HL-60 (cell line): ENCODE measurements around the gene MYO1B.

Experiments
- POLR2AphosphoS5 ChIP-seq: IDR thresholded peaks from 2 replicates; pipeline ENCODE4 v1.6.1; 2012; ENCODE audit warnings: low read depth
- TF ChIP-seq, protein P1 (sequence below): IDR thresholded peaks from one replicate; pipeline ENCODE4 v1.5.1; 2011; ENCODE audit warnings: low read length, control low read depth, inconsistent platforms; ENCODE audit not compliant: insufficient read depth
- TF ChIP-seq, protein P2 (sequence below): IDR thresholded peaks from 2 replicates; pipeline ENCODE4 v1.6.1; 2012; ENCODE audit warnings: low read depth; ENCODE audit not compliant: insufficient replicate concordance

DNA sequence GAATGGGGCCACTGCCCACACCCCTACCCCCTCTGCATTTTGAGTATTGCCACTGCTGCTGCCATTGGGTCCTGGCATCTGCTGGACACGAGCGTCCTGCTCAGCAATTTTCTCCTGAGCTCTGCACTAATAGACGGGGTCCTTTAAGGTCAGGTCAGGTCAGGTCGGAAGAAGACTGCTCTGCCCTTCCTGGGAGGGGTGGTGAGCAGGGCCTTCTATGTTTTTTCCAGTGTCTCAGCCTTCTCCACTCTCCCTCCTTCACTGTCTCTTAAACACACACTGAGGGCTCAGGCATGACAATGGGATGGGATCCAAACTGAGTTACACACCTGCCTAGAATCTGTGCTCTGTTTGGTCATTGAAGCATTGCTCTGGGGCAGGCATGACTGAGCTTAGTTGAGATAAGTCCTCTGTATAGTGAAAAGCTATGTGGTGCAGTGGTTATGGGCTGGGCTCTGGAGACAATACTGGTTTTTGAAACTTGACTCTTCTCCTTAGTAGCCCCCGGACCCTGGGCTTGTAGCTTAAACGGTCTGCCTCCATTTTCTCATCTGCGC, 10.6 kb downstream of the MYO1B start:
- TF ChIP-seq, protein P1, sequence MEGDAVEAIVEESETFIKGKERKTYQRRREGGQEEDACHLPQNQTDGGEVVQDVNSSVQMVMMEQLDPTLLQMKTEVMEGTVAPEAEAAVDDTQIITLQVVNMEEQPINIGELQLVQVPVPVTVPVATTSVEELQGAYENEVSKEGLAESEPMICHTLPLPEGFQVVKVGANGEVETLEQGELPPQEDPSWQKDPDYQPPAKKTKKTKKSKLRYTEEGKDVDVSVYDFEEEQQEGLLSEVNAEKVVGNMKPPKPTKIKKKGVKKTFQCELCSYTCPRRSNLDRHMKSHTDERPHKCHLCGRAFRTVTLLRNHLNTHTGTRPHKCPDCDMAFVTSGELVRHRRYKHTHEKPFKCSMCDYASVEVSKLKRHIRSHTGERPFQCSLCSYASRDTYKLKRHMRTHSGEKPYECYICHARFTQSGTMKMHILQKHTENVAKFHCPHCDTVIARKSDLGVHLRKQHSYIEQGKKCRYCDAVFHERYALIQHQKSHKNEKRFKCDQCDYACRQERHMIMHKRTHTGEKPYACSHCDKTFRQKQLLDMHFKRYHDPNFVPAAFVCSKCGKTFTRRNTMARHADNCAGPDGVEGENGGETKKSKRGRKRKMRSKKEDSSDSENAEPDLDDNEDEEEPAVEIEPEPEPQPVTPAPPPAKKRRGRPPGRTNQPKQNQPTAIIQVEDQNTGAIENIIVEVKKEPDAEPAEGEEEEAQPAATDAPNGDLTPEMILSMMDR: no peak
- TF ChIP-seq POLR2AphosphoS5: no peak
- TF ChIP-seq, protein P2, sequence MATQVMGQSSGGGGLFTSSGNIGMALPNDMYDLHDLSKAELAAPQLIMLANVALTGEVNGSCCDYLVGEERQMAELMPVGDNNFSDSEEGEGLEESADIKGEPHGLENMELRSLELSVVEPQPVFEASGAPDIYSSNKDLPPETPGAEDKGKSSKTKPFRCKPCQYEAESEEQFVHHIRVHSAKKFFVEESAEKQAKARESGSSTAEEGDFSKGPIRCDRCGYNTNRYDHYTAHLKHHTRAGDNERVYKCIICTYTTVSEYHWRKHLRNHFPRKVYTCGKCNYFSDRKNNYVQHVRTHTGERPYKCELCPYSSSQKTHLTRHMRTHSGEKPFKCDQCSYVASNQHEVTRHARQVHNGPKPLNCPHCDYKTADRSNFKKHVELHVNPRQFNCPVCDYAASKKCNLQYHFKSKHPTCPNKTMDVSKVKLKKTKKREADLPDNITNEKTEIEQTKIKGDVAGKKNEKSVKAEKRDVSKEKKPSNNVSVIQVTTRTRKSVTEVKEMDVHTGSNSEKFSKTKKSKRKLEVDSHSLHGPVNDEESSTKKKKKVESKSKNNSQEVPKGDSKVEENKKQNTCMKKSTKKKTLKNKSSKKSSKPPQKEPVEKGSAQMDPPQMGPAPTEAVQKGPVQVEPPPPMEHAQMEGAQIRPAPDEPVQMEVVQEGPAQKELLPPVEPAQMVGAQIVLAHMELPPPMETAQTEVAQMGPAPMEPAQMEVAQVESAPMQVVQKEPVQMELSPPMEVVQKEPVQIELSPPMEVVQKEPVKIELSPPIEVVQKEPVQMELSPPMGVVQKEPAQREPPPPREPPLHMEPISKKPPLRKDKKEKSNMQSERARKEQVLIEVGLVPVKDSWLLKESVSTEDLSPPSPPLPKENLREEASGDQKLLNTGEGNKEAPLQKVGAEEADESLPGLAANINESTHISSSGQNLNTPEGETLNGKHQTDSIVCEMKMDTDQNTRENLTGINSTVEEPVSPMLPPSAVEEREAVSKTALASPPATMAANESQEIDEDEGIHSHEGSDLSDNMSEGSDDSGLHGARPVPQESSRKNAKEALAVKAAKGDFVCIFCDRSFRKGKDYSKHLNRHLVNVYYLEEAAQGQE: no peak
